H9 (cell line): ENCODE measurements around the gene POMT2. TPM values are rescaled to one million over a fixed set of nuclear protein-coding genes. Genes with fewer than 3 reads are reported as not detected.

Experiments used
- DNase-seq: peaks from one replicate; pipeline ENCODE4 v3.0.0-alpha.2; 2017
- H2AFZ ChIP-seq: one replicate; pipeline ENCODE4 v1.6.1; 2013; ENCODE audit warnings: mild to moderate bottlenecking, low read length, control low read depth, moderate library complexity
- H2AK5ac ChIP-seq: 2 replicates; pipeline ENCODE4 v1.6.1; 2013; ENCODE audit warnings: low read length, control low read depth, mixed read lengths; ENCODE audit not compliant: insufficient read length
- H2BK120ac ChIP-seq: one replicate; pipeline ENCODE4 v1.6.1; 2013; ENCODE audit warnings: low read depth, mild to moderate bottlenecking, low read length, control low read depth, inconsistent platforms; ENCODE audit not compliant: poor library complexity, severe bottlenecking
- H2BK12ac ChIP-seq: 2 replicates; pipeline ENCODE4 v1.6.1; 2013; ENCODE audit warnings: low read length, control low read depth, mixed read lengths, low read depth; ENCODE audit not compliant: insufficient read length
- H2BK15ac ChIP-seq: 2 replicates; pipeline ENCODE4 v1.6.1; 2013; ENCODE audit warnings: low read depth, low read length, control low read depth
- H2BK20ac ChIP-seq: one replicate; pipeline ENCODE4 v1.6.1; 2013; ENCODE audit warnings: low read depth, mild to moderate bottlenecking, low read length, control low read depth, inconsistent platforms; ENCODE audit not compliant: poor library complexity, severe bottlenecking
- H2BK5ac ChIP-seq: 2 replicates; pipeline ENCODE4 v1.6.1; 2013; ENCODE audit warnings: low read length, control low read depth, mixed read lengths; ENCODE audit not compliant: insufficient read length
- H3K14ac ChIP-seq: 2 replicates; pipeline ENCODE4 v1.6.1; 2013; ENCODE audit warnings: low read length, control low read depth; ENCODE audit not compliant: insufficient read depth
- H3K18ac ChIP-seq: 2 replicates; pipeline ENCODE4 v1.6.1; 2013; ENCODE audit warnings: low read depth, mild to moderate bottlenecking, mixed read lengths, low read length, control low read depth; ENCODE audit not compliant: insufficient read length
- H3K23ac ChIP-seq: 2 replicates; pipeline ENCODE4 v1.6.1; 2013; ENCODE audit warnings: low read length, control low read depth, mixed read lengths, low read depth; ENCODE audit not compliant: insufficient read length
- H3K23me2 ChIP-seq: 2 replicates; pipeline ENCODE4 v1.6.1; 2013; ENCODE audit warnings: low read depth, mild to moderate bottlenecking, mixed read lengths, low read length, control low read depth; ENCODE audit not compliant: insufficient read length, poor library complexity, severe bottlenecking
- H3K27ac ChIP-seq: 2 replicates; pipeline ENCODE4 v1.5.1; 2013; ENCODE audit warnings: low read length, control low read depth, mixed read lengths, low read depth; ENCODE audit not compliant: insufficient read length
- H3K27me3 ChIP-seq: 2 replicates; pipeline ENCODE4 v1.6.1; 2013; ENCODE audit warnings: low read length, control low read depth, inconsistent platforms; ENCODE audit not compliant: insufficient read depth
- H3K4ac ChIP-seq: 2 replicates; pipeline ENCODE4 v1.6.1; 2013; ENCODE audit warnings: low read depth, mild to moderate bottlenecking, control low read depth, inconsistent platforms, low read length, moderate library complexity
- H3K4me1 ChIP-seq: 2 replicates; pipeline ENCODE4 v1.6.1; 2013; ENCODE audit warnings: low read length, control low read depth, inconsistent platforms; ENCODE audit not compliant: insufficient read depth
- H3K4me2 ChIP-seq: 2 replicates; pipeline ENCODE4 v1.6.1; 2013; ENCODE audit warnings: low read length, control low read depth, mixed read lengths; ENCODE audit not compliant: insufficient read length, insufficient read depth
- H3K56ac ChIP-seq: 2 replicates; pipeline ENCODE4 v1.6.1; 2013; ENCODE audit warnings: low read depth, mild to moderate bottlenecking, mixed read lengths, low read length, control low read depth; ENCODE audit not compliant: insufficient read length
- H3K79me1 ChIP-seq: 2 replicates; pipeline ENCODE4 v1.6.1; 2013; ENCODE audit warnings: low read depth, mild to moderate bottlenecking, moderate library complexity, low read length, control low read depth, inconsistent platforms; ENCODE audit not compliant: insufficient read depth, poor library complexity, severe bottlenecking
- H3K79me2 ChIP-seq: 2 replicates; pipeline ENCODE4 v1.6.1; 2013; ENCODE audit warnings: low read length, control low read depth, inconsistent platforms; ENCODE audit not compliant: insufficient read depth
- H3K9ac ChIP-seq: 2 replicates; pipeline ENCODE4 v1.6.1; 2013; ENCODE audit warnings: low read length, control low read depth, mixed read lengths; ENCODE audit not compliant: insufficient read length; ENCODE audit errors: extremely low read depth
- H3K9me3 ChIP-seq: one replicate; pipeline ENCODE4 v1.6.1; 2013; ENCODE audit warnings: low read depth, low read length, inconsistent platforms; ENCODE audit not compliant: control insufficient read depth
- H3T11ph ChIP-seq: one replicate; pipeline ENCODE4 v1.6.1; 2013; ENCODE audit warnings: mild to moderate bottlenecking, low read length, control low read depth, inconsistent platforms
- H4K20me1 ChIP-seq: one replicate; pipeline ENCODE4 v1.6.1; 2013; ENCODE audit not compliant: control insufficient read depth, insufficient read length, insufficient read depth
- H4K5ac ChIP-seq: 2 replicates; pipeline ENCODE4 v1.6.1; 2013; ENCODE audit warnings: low read depth, mild to moderate bottlenecking, mixed read lengths, low read length, control low read depth; ENCODE audit not compliant: insufficient read length
- H4K8ac ChIP-seq: replicated peaks from 2 replicates; pipeline ENCODE4 v1.6.1; 2013; ENCODE audit warnings: low read length, control low read depth, mixed read lengths, low read depth; ENCODE audit not compliant: insufficient read length
- H4K91ac ChIP-seq: 2 replicates; pipeline ENCODE4 v1.6.1; 2013; ENCODE audit warnings: low read depth, mild to moderate bottlenecking, moderate library complexity, mixed read lengths, low read length, control low read depth; ENCODE audit not compliant: insufficient read length
- H3K27ac Mint-ChIP-seq, 3 experiments: 2 replicates in 2 of 3; 3 replicates in 1 of 3; pipeline ENCODE4 v1.8.0; 2020 to 2021; ENCODE audit warnings: mixed read lengths in 3 of 3, mild to moderate bottlenecking in 1 of 3, moderate library complexity in 1 of 3
- H3K27me3 Mint-ChIP-seq: 2 replicates; pipeline ENCODE4 v1.8.0; 2021; ENCODE audit warnings: low read depth, mild to moderate bottlenecking, moderate library complexity, mixed read lengths
- H3K36me3 Mint-ChIP-seq, 3 experiments: 2 replicates in 2 of 3; 3 replicates in 1 of 3; pipeline ENCODE4 v1.8.0; 2020 to 2021; ENCODE audit warnings: low read depth in 3 of 3, mixed read lengths in 3 of 3; ENCODE audit not compliant: insufficient read depth in 1 of 3
- H3K4me1 Mint-ChIP-seq, 2 experiments: 2 replicates each; pipeline ENCODE4 v1.8.0; 2020; ENCODE audit warnings: mixed read lengths in 2 of 2
- H3K4me3 Mint-ChIP-seq, 2 experiments: 2 replicates in 1 of 2; 3 replicates in 1 of 2; pipeline ENCODE4 v1.8.0; 2020 to 2021; ENCODE audit warnings: mild to moderate bottlenecking in 2 of 2, mixed read lengths in 2 of 2, moderate library complexity in 1 of 2
- H3K9me3 Mint-ChIP-seq, 2 experiments: 2 replicates in 1 of 2; 3 replicates in 1 of 2; pipeline ENCODE4 v1.8.0; 2020; ENCODE audit warnings: mild to moderate bottlenecking in 2 of 2, mixed read lengths in 2 of 2, moderate library complexity in 1 of 2
- CTCF ChIP-seq: fragments of 200-600 bp; sonication (generic); conservative IDR thresholded peaks from 3 replicates; pipeline ENCODE4 v1.8.0; 2021; ENCODE audit warnings: antibody characterized with exemption, mild to moderate bottlenecking
- WGBS: extraction: QIAGEN DNeasy Blood & Tissue Kit; methylation state at CpG from one replicate; pipeline ENCODE4 v1.1.7; 2013; ENCODE audit warnings: missing lambda C conversion rate, low lambda C conversion rate, mixed read lengths; ENCODE audit not compliant: insufficient read length; ENCODE audit errors: extremely low coverage; 5-methylcytosine and 5-hydroxymethylcytosine counted together
- total RNA-seq: library from RNA; stranded (reverse); gene quantifications from 2 replicates; pipeline ENCODE4 v1.2.1, GENCODE V29; 2021

Gene POMT2
- total RNA-seq, 1 experiment from 2014 or later: 25.2 TPM

- no peak overlapping the region for H3K27ac ChIP-seq
- no CpG with 5 or more reads among the region's 4 CpGs for WGBS
These were observed 2.9 kb upstream of the POMT2 start for GRCh38 chr14:77323571-77323970.

More at GRCh38 chr14:77323571-77323970, 2.9 kb upstream of the POMT2 start:
- H3K4me2 ChIP-seq: no peak overlapping the region
- Mint-ChIP-seq H3K4me3 (no peak overlapping the region; a peak in 1 of 5 replicates), H3K27ac (peak overlapping the region in 1 of 3 experiments; percentile 87; a peak in 1 of 7 replicates), H3K9me3 (no peaks in the 10 kb centered on the region), H3K36me3 (peaks cover 0 to 3% (median 0%) of the 10 kb centered on the region in 3 experiments; a peak in 1 of 7 replicates), H3K4me1 (peaks cover 32 to 44% of the 10 kb centered on the region in 2 experiments), H3K27me3 (no peaks in the 10 kb centered on the region)
- no peak overlapping the region for H4K8ac ChIP-seq
- no peak overlapping the region for H2BK20ac ChIP-seq
- no peaks in the 10 kb centered on the region for H3K9me3 ChIP-seq
- H2BK5ac ChIP-seq: no peak overlapping the region
- no peaks in the 10 kb centered on the region for H4K20me1 ChIP-seq
- no peak overlapping the region for H3T11ph ChIP-seq
- H2BK120ac ChIP-seq: no peak overlapping the region
- H2AK5ac ChIP-seq: no peak overlapping the region
- no peak overlapping the region for H2BK15ac ChIP-seq
- no peak overlapping the region for H3K9ac ChIP-seq
- peaks cover 2% of the 10 kb centered on the region for H3K23me2 ChIP-seq
- no peaks in the 10 kb centered on the region; the same call in 1 of the 2 replicates for H3K79me2 ChIP-seq
- DNase-seq: no peak
- no peak overlapping the region for H3K18ac ChIP-seq
- H3K27me3 ChIP-seq: no peaks in the 10 kb centered on the region
- no peaks in the 10 kb centered on the region for H3K79me1 ChIP-seq
- H3K56ac ChIP-seq: no peak overlapping the region
- H3K14ac ChIP-seq: no peak overlapping the region
- no peak overlapping the region for H4K5ac ChIP-seq
- no peak for TF ChIP-seq CTCF
- peaks cover 2% of the 10 kb centered on the region; the same call in 1 of the 2 replicates for H3K4me1 ChIP-seq
- no peak overlapping the region for H4K91ac ChIP-seq
- no peak overlapping the region for H2AFZ ChIP-seq
- H3K23ac ChIP-seq: no peak overlapping the region
- H2BK12ac ChIP-seq: no peak overlapping the region
- no peak overlapping the region for H3K4ac ChIP-seq
